GM20000 (cell line): ENCODE measurements around the gene HADH.

Source experiments
- DNase-seq: peaks from one replicate; pipeline ENCODE4 v3.0.0; 2012; ENCODE audit warnings: low spot score
- CTCF ChIP-seq: IDR thresholded peaks from 2 replicates; pipeline ENCODE4 v1.5.1; 2012; ENCODE audit warnings: mild to moderate bottlenecking, control low read depth; ENCODE audit errors: extremely low read depth, missing control alignments

HADH gene

GRCh38 chr4:108024085-108024877 is 34.6 kb downstream of the HADH start:
- no peak for TF ChIP-seq CTCF
- DNase-seq: no peak

- no peak for DNase-seq
Measured at GRCh38 chr4:108024878-108025165, 35.1 kb downstream of the HADH start.

GRCh38 chr4:108029016-108029720 is 39.5 kb downstream of the HADH start:
- DNase-seq: no peak
- no peak for TF ChIP-seq CTCF

More at GRCh38 chr4:108024878-108025165, 35.1 kb downstream of the HADH start:
- no peak for TF ChIP-seq CTCF

GRCh38 chr4:108029731-108030130 is 40.0 kb downstream of the HADH start:
- TF ChIP-seq CTCF: no peak
- DNase-seq: no peak

GRCh38 chr4:108030332-108030731 is 40.6 kb downstream of the HADH start:
- TF ChIP-seq CTCF: peak; percentile 75
- peak; percentile 66 for DNase-seq

- TF ChIP-seq CTCF: no peak
- no peak for DNase-seq
Measured at GRCh38 chr4:108031427-108032083, 41.9 kb downstream of the HADH start.

GRCh38 chr4:108033348-108033747 is 43.7 kb downstream of the HADH start:
- TF ChIP-seq CTCF: no peak
- no peak for DNase-seq
